Measurements from ENCODE around the gene C17orf114.

DNA sequence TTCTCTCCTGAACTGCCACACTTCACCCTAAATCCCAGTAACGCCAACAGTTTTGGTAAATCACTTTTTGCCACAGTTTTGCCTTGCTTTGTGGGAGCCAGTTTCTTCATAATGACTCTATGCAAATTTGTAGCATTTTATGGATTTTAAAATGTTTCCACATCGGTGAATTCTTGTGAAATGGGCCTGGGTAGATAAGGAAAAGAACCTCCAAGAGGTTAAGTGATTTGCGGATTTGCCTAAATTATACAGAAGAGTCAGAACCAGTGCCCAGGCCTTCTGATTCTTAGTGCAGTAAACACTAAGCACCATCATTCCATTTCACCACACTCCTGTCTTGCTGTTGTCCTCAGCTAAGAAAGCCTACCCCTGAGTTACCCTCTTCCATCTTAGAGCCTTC, 49.0 kb upstream of the C17orf114 start:
- TF ChIP-seq, protein P1, sequence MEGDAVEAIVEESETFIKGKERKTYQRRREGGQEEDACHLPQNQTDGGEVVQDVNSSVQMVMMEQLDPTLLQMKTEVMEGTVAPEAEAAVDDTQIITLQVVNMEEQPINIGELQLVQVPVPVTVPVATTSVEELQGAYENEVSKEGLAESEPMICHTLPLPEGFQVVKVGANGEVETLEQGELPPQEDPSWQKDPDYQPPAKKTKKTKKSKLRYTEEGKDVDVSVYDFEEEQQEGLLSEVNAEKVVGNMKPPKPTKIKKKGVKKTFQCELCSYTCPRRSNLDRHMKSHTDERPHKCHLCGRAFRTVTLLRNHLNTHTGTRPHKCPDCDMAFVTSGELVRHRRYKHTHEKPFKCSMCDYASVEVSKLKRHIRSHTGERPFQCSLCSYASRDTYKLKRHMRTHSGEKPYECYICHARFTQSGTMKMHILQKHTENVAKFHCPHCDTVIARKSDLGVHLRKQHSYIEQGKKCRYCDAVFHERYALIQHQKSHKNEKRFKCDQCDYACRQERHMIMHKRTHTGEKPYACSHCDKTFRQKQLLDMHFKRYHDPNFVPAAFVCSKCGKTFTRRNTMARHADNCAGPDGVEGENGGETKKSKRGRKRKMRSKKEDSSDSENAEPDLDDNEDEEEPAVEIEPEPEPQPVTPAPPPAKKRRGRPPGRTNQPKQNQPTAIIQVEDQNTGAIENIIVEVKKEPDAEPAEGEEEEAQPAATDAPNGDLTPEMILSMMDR (conservative IDR thresholded peaks at IDR 0.05; ENCODE audit: low read depth, low read length), result no peak
- no peak for TF ChIP-seq EZH2 (IDR thresholded peaks at IDR 0.05; ENCODE audit: borderline replicate concordance, low read depth, low read length, poor library complexity, severe bottlenecking)

Data from A673 (cell line).